ENCODE measurements around the gene SNCAIP.
A peak's percentile ranks its signal among the peaks of the same experiment; 100 is the strongest.

Gene SNCAIP

GRCh38 chr5:122429545-122430318 is 117.7 kb downstream of the SNCAIP start:
- peak; percentile 22 for DNase-seq (ENCODE audit: low spot score)

GRCh38 chr5:122430319-122430586 is 118.2 kb downstream of the SNCAIP start:
- no peak for DNase-seq (ENCODE audit: low spot score)

- no peak for DNase-seq (ENCODE audit: low spot score)
Measured at GRCh38 chr5:122431298-122431697, 119.3 kb downstream of the SNCAIP start.

GRCh38 chr5:122434205-122434970 is 122.4 kb downstream of the SNCAIP start:
- no peak for DNase-seq (ENCODE audit: low spot score)

- DNase-seq (ENCODE audit: low spot score): no peak
Measured at GRCh38 chr5:122435234-122435633, 123.2 kb downstream of the SNCAIP start.

- DNase-seq (ENCODE audit: low spot score): no peak
Measured at GRCh38 chr5:122435761-122436160, 123.7 kb downstream of the SNCAIP start.

GRCh38 chr5:122436615-122437014 is 124.6 kb downstream of the SNCAIP start:
- DNase-seq (ENCODE audit: low spot score): no peak

- DNase-seq (ENCODE audit: low spot score): no peak
Measured at GRCh38 chr5:122439645-122440044, 127.6 kb downstream of the SNCAIP start.

- no peak for DNase-seq (ENCODE audit: low spot score)
Measured at GRCh38 chr5:122442938-122443337, 130.9 kb downstream of the SNCAIP start.

- DNase-seq (ENCODE audit: low spot score): no peak
Measured at GRCh38 chr5:122444411-122444810, 132.4 kb downstream of the SNCAIP start.

GRCh38 chr5:122445070-122445469 is 133.0 kb downstream of the SNCAIP start:
- DNase-seq (ENCODE audit: low spot score): no peak

GRCh38 chr5:122447072-122447471 is 135.0 kb downstream of the SNCAIP start:
- DNase-seq (ENCODE audit: low spot score): no peak

GRCh38 chr5:122447879-122448278 is 135.8 kb downstream of the SNCAIP start:
- no peak for DNase-seq (ENCODE audit: low spot score)

- no peak for DNase-seq (ENCODE audit: low spot score)
Measured at GRCh38 chr5:122454541-122454940, 142.5 kb downstream of the SNCAIP start.

GRCh38 chr5:122455939-122456338 is 143.9 kb downstream of the SNCAIP start:
- DNase-seq (ENCODE audit: low spot score): no peak

- DNase-seq (ENCODE audit: low spot score): no peak
Measured at GRCh38 chr5:122457178-122457826, 145.3 kb downstream of the SNCAIP start.

- DNase-seq (ENCODE audit: low spot score): peak; percentile 38
Measured at GRCh38 chr5:122458278-122458872, 146.3 kb downstream of the SNCAIP start.

- no peak for DNase-seq (ENCODE audit: low spot score)
Measured at GRCh38 chr5:122462486-122462885, 150.4 kb downstream of the SNCAIP start.

GRCh38 chr5:122463221-122463620 is 151.2 kb downstream of the SNCAIP start:
- DNase-seq (ENCODE audit: low spot score): no peak

GRCh38 chr5:122464191-122464590 is 152.2 kb downstream of the SNCAIP start:
- no peak for DNase-seq (ENCODE audit: low spot score)

- DNase-seq (ENCODE audit: low spot score): no peak
Measured at GRCh38 chr5:122465031-122465577, 153.1 kb downstream of the SNCAIP start.

- DNase-seq (ENCODE audit: low spot score): no peak
Measured at GRCh38 chr5:122465994-122466393, 154.0 kb downstream of the SNCAIP start.
